Coronary artery (tissue), 2 donors: ENCODE measurements around the gene CDC42BPB.

Experiments
- DNase-seq: peaks from one replicate; pipeline ENCODE4 v3.0.0-alpha.2; 2017; ENCODE audit warnings: low spot score
- H3K27ac ChIP-seq, 2 donors: fragments of 200-600 bp; sonication (generic); one replicate each; pipeline ENCODE4 v1.5.1; 2016 to 2019
- H3K4me3 ChIP-seq: fragments of 200-600 bp; sonication (generic); 2 replicates; pipeline ENCODE4 v1.5.1; 2016; ENCODE audit warnings: mild to moderate bottlenecking, moderate library complexity
- TF ChIP-seq, protein P1 (sequence below): fragments of 200-600 bp; sonication (generic); IDR thresholded peaks from one replicate; pipeline ENCODE4 v1.5.1; 2019; ENCODE audit warnings: antibody characterized with exemption

The CDC42BPB gene

DNA sequence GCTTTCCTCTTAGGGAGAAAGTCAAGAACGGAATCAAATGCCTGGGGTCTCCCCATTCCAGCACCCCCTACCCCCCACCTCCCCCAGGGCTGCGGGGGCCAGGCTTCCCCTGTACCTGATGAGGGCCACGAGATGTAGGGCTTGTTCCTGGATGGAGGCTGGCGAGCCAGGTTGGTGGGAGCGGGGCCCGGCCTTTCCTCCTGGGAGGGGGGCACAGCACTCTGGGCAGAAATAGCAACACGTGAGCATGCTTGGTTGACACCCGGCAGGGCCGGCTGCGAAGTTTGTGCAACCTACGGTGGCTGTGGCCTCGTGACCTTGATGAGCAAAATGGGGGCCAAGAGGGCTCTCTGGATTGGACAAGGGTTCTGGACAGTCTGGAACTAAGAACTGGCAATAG is 119.2 kb downstream of the CDC42BPB start:
- DNase-seq, result peak; percentile 64
- no peak overlapping the region for H3K27ac ChIP-seq
- TF ChIP-seq, protein P1, sequence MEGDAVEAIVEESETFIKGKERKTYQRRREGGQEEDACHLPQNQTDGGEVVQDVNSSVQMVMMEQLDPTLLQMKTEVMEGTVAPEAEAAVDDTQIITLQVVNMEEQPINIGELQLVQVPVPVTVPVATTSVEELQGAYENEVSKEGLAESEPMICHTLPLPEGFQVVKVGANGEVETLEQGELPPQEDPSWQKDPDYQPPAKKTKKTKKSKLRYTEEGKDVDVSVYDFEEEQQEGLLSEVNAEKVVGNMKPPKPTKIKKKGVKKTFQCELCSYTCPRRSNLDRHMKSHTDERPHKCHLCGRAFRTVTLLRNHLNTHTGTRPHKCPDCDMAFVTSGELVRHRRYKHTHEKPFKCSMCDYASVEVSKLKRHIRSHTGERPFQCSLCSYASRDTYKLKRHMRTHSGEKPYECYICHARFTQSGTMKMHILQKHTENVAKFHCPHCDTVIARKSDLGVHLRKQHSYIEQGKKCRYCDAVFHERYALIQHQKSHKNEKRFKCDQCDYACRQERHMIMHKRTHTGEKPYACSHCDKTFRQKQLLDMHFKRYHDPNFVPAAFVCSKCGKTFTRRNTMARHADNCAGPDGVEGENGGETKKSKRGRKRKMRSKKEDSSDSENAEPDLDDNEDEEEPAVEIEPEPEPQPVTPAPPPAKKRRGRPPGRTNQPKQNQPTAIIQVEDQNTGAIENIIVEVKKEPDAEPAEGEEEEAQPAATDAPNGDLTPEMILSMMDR, result no peak
- H3K4me3 ChIP-seq, result no peak overlapping the region

DNA sequence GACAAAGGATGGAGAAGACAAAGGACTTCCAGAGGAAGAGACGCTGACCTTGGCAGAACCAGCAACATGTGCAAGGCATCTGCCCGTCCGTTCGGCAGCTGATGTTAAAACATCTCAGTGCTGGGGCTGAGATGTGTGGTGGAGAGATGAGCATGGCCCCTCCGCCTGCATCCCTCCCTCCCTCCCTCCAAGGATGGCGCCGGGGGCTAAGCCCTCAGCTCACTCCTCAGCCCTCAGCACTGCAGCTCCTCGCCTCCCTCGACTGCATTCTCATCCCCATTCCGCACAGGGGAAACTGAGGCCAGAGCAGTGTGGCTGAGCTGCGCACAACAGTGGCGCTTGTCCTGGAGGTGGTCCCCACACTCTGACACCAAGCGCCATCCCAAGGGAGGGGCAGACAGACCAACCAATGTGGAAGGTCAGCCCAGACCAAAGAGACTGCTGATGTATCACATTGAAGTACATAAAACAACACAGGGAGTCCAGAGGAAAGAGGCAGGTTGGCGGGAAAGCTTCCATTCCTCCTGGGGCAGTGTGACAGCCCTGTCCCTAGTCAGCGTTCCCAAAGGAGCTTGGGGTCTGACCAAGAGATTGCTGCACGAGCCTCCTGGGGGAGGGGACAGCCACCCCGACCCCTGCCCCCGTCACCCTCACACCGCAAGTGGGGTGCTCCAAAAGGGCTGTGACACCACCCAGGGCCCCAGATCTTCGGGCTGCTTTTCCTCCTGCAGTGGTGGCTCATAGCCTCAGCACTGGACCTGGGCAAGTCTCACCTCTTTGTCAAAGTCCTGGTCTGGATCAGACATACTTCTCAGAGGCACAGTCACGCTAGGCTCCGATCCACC is 119.8 kb downstream of the CDC42BPB start:
- Histone ChIP-seq H3K4me3 (no peak overlapping the region), H3K27ac (no peak overlapping the region)
- DNase-seq, result peak; percentile 62

DNA sequence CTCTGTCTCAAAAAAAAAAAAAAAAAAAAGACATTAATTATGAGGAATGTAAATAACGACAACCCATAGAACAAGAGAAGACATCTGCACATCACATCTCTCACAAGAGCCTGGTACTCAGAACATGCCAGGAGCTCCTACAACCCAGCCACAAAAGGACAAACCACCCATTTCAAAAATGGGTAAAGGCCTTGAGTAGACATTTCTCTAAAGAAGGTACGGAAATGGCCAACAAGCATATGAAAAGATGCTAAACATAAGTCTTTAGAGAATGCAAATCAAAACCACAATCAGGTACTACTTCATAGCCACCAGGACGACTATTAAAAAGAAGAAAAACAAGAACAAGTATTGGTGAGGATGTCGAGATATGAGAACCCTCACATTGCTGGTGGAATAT is 121.6 kb downstream of the CDC42BPB start:
- no peak overlapping the region for H3K27ac ChIP-seq
- TF ChIP-seq, protein P1, result no peak
- H3K4me3 ChIP-seq, result no peak overlapping the region
- DNase-seq, result no peak

More for the DNA sequence above, 119.8 kb downstream of the CDC42BPB start:
- TF ChIP-seq, protein P1, result no peak

DNA sequence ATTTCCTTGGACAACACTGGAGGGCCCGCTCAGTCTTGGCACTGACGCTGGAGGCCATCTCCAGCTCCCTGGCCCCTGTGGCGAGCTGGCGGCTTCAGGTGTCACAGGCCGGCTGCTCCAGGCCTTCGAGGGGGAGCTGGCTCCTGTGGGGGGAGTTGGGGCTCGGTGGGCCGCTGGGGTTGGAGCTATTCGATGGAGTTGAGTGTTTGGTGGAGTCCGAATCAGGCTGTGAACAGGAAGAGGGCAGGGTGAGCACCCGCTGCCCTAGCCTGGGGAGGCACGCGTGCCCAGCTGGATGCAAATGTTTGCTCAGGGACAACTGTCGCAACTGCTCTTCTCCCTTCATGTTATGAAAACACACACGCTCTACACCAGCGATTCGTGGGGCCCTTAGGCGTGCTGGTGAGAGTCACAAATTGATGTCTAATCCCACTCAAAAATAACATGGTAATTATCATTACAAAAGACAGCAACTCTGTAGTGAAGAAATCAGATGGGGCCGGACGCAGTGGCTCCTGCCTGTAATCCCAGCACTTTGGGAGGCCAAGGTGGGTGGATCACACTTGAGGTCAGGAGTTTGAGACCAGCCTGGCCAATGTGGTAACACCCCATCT is 123.6 kb downstream of the CDC42BPB start:
- TF ChIP-seq, protein P1, result no peak
- peak; percentile 69 for DNase-seq
- no peak overlapping the region for H3K4me3 ChIP-seq
- no peak overlapping the region for H3K27ac ChIP-seq

DNA sequence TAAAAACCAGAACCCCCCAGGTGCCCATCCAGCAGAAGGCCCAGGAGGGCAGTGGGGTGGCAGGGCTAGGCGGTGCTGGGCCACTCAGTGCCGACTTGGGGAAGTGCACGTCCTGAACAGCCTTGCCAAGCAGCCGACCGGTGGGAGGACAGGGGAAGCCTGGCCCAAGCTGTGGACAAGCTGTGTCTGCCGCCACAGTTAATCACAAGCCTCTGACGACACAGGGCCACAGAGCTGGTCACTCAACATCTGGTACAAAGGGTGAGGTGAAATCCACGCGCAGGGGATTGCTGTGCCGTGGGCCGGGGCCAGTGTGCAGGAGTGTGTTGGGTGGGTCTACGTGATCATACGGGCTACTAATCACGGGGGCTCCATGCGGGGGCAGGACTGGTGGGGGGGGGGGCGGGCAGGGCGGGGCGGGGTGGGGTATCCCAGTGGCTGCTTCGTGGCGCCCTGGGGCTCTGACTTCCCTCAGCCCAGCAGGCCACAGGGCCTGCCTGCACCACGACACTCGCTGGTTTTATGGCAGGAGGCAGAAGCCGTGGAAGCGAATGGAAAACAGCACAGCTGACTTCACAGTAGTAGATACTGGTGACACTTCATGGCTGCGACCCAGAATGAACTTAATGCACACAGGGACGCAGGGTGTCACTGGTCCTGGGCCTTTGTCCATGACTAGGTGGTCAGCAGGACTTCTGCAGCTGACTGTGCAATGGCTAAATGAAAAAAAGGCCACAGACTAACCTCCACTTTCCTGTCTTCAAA is 124.7 kb downstream of the CDC42BPB start:
- TF ChIP-seq, protein P1, result no peak
- DNase-seq, result no peak
- Histone ChIP-seq H3K27ac (no peak overlapping the region), H3K4me3 (no peak overlapping the region)

DNA sequence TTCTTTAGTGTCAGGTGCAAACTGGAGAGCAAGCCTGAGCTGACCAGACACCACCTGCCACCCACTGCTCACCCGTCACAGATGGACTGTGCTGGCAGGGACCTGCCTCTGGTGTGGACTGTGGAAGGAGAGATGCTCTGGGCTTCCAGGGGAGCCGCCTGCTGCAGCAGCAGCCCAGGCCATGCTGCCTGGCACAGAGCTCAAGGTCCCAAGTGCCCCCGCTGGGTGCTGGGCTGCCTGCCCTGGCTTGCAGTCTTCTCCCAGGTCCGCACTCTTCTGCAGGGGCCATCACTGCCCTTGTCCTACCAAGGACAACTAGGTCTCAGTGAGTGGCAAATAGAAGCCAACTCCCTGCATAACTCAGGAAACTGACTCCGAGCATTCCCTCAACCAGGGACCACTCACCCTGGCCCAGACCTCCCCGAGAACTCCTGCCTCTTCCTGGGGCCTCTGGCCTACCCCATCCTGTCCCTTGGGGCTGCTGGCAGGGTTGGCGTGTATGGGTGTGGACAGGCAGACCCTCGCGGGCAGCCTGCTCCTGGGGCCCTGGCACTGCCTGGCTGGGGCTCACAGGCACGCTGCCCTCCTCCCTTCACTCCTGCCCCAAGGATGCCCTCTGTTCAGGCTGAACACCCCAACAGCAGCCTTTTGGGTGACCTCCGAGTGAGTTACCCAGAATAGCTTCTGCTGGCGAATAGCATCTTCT is 125.6 kb downstream of the CDC42BPB start:
- H3K4me3 ChIP-seq, result no peak overlapping the region

More for the DNA sequence above, 125.6 kb downstream of the CDC42BPB start:
- no peak overlapping the region for H3K27ac ChIP-seq
- DNase-seq, result peak; percentile 70
- TF ChIP-seq, protein P1, result no peak
